T-cell (primary cell): ENCODE measurements around the gene GTPBP1. TPM values are rescaled to one million over a fixed set of nuclear protein-coding genes. Genes with fewer than 3 reads are reported as not detected.

Experiments used
- ATAC-seq, 4 experiments: fragments of 200-7000 bp in 3 of 4; fragments of 150-1000 bp in 1 of 4; cut with Tn5 transposase; replicated peaks in 1 of 4; 1 replicate in 3 of 4; 2 replicates in 1 of 4; pipeline ENCODE4 v1.10.0; 2021; ENCODE audit warnings: moderate library complexity in 3 of 4, mild to moderate bottlenecking in 2 of 4, moderate number of reproducible peaks in 1 of 4
- CTCF ChIA-PET, 2 donors: fragments of 300-600 bp; sonication (Branson Sonifier 250); formaldehyde crosslinking; loops; one replicate each; lab custom pipeline; 2022; ENCODE audit warnings: antibody characterized with exemption in 2 of 2; lab: Charles Lee
- POLR2A ChIA-PET, 2 donors: fragments of 300-600 bp; sonication (Branson Sonifier 250); formaldehyde crosslinking; loops; one replicate each; lab custom pipeline; 2022; ENCODE audit warnings: antibody characterized with exemption in 2 of 2; lab: Charles Lee
- DNase-seq, 35 experiments: peaks; one replicate each; pipeline versions ENCODE4 v3.0.0 to v3.0.0-alpha.2; 2013 to 2023
- H3K27ac ChIP-seq: one replicate; pipeline ENCODE4 v1.5.1; 2013; ENCODE audit warnings: low read length
- H3K27me3 ChIP-seq, 2 experiments: replicated peaks in 1 of 2; 1 replicate in 1 of 2; 2 replicates in 1 of 2; pipeline versions ENCODE4 v1.6.1 to v1.7.0; 2013; ENCODE audit warnings: low read length in 1 of 2, mixed read lengths in 1 of 2; ENCODE audit not compliant: control insufficient read depth in 2 of 2, insufficient read depth in 2 of 2; ENCODE audit errors: extremely low read depth in 1 of 2
- H3K36me3 ChIP-seq, 2 donors: 1 replicate in 1 of 2; 2 replicates in 1 of 2; pipeline versions ENCODE4 v1.6.1 to v1.7.0; 2013; ENCODE audit warnings: low read length in 1 of 2; ENCODE audit not compliant: control insufficient read depth in 2 of 2, insufficient read depth in 1 of 2; ENCODE audit errors: extremely low read depth in 1 of 2
- H3K4me1 ChIP-seq, 2 experiments: 1 replicate in 1 of 2; 2 replicates in 1 of 2; pipeline versions ENCODE4 v1.6.1 to v1.7.0; 2013; ENCODE audit warnings: low read length in 2 of 2, mixed read lengths in 1 of 2; ENCODE audit not compliant: insufficient read depth in 2 of 2, control insufficient read depth in 1 of 2; ENCODE audit errors: extremely low read depth in 1 of 2
- H3K4me3 ChIP-seq, 2 donors: 1 replicate in 1 of 2; 2 replicates in 1 of 2; pipeline versions ENCODE4 v1.5.1 to v1.7.0; 2013; ENCODE audit warnings: mild to moderate bottlenecking in 2 of 2, low read length in 1 of 2, moderate library complexity in 1 of 2; ENCODE audit not compliant: control insufficient read depth in 1 of 2; ENCODE audit errors: extremely low read depth in 1 of 2
- H3K9me3 ChIP-seq: 2 replicates; pipeline ENCODE4 v1.7.0; 2013
- H3K27ac Mint-ChIP-seq, 2 donors: one replicate each; pipeline ENCODE4 v1.8.0; 2020 to 2021; ENCODE audit warnings: mild to moderate bottlenecking in 2 of 2, mixed read lengths in 2 of 2
- H3K27me3 Mint-ChIP-seq, 2 donors: one replicate each; pipeline ENCODE4 v1.8.0; 2021 to 2022; ENCODE audit warnings: mixed read lengths in 2 of 2
- H3K36me3 Mint-ChIP-seq: one replicate; pipeline ENCODE4 v1.8.0; 2021; ENCODE audit warnings: mixed read lengths
- H3K4me1 Mint-ChIP-seq, 3 donors: one replicate each; pipeline ENCODE4 v1.8.0; 2020 to 2022; ENCODE audit warnings: mixed read lengths in 3 of 3, mild to moderate bottlenecking in 1 of 3
- H3K4me3 Mint-ChIP-seq, 3 donors: one replicate each; pipeline ENCODE4 v1.8.0; 2020 to 2022; ENCODE audit warnings: mild to moderate bottlenecking in 3 of 3, mixed read lengths in 3 of 3, moderate library complexity in 3 of 3
- H3K9me3 Mint-ChIP-seq, 3 donors: one replicate each; pipeline ENCODE4 v1.8.0; 2020 to 2022; ENCODE audit warnings: mixed read lengths in 3 of 3
- WGBS: methylation state at CpG from one replicate; pipeline ENCODE4 v1.1.5; 2013; ENCODE audit warnings: missing lambda C conversion rate; ENCODE audit not compliant: insufficient coverage; 5-methylcytosine and 5-hydroxymethylcytosine counted together
- total RNA-seq, 35 experiments: library from RNA in 6 of 35; stranded (reverse) in 6 of 35; fragments of 120-200 nt in 1 of 35; gene quantifications; one replicate each; pipeline versions ENCODE4 v1.2.1 to v1.2.4 and lab custom pipeline; 2013 to 2026

The GTPBP1 gene
- total RNA-seq, 5 donors from 2014 or later (not counting 1 experiment from before 2014, with no cell fraction given) = 79.1 to 229 (median 83.3) TPM

GRCh38 chr22:38707346-38707745 lies 1.6 kb downstream of the GTPBP1 start:
- Histone ChIP-seq H3K9me3 (no peaks in the 10 kb centered on the region), H3K27ac (no peak overlapping the region), H3K36me3 (peaks cover 0 to 28% of the 10 kb centered on the region in 2 donors), H3K4me3 (peak overlapping the region in 1 of 2 donors; percentile 92), H3K27me3 (no peaks in the 10 kb centered on the region), H3K4me1 (peaks cover 26 to 39% of the 10 kb centered on the region in 2 experiments)
- peak overlapping the region; percentile 89 to 90 (median 90) for H3K4me3 Mint-ChIP-seq
- ChIA-PET POLR2A (interaction anchor here in 1 of 2 donors (1.9 kb wide), 1 partner anchor 26 kb away, joined by 7 read pairs; the partner anchor contains the start of gene TOMM22), CTCF (interaction anchor here (1.2 to 3.6 kb wide), 4 partner anchors 15 to 26 kb away, joined by 3 to 17 read pairs (median 6); partner anchors contain the start of gene TOMM22 (in 2 of the 2))
- H3K9me3 Mint-ChIP-seq = no peaks in the 10 kb centered on the region
- ATAC-seq = no peak
- no peak for DNase-seq
- no CpG with 5 or more reads among the region's 2 CpGs for WGBS
- H3K36me3 Mint-ChIP-seq = peaks cover 32% of the 10 kb centered on the region
- no peaks in the 10 kb centered on the region for H3K27me3 Mint-ChIP-seq
- H3K4me1 Mint-ChIP-seq = peaks cover 59 to 65% (median 64%) of the 10 kb centered on the region in 3 donors
- peak overlapping the region; percentile 81 to 83 for H3K27ac Mint-ChIP-seq

GRCh38 chr22:38707984-38708383 lies 2.2 kb downstream of the GTPBP1 start:
- ChIA-PET CTCF (interaction anchor here in 1 of 2 donors (1.3 to 3.6 kb wide), 3 partner anchors 14 to 26 kb away, joined by 6 to 17 read pairs (median 7); partner anchors contain the start of gene TOMM22), POLR2A (interaction anchor here (0.6 to 1.9 kb wide), 2 partner anchors 26 to 51 kb away, joined by 3 to 7 read pairs; partner anchors contain the start of gene TOMM22 (in 1 of the 2))
- WGBS = 71% methylated on average over 1 of the region's 3 CpGs
- Mint-ChIP-seq H3K27ac (peak overlapping the region; percentile 1 to 12), H3K27me3 (no peaks in the 10 kb centered on the region), H3K9me3 (no peaks in the 10 kb centered on the region), H3K4me1 (peaks cover 66 to 71% (median 71%) of the 10 kb centered on the region in 3 donors), H3K4me3 (peak overlapping the region; percentile 89 to 90 (median 90)), H3K36me3 (peaks cover 38% of the 10 kb centered on the region)
- no peak overlapping the region for H3K4me3 ChIP-seq
- H3K27ac ChIP-seq = no peak overlapping the region
- H3K4me1 ChIP-seq = peaks cover 26 to 42% of the 10 kb centered on the region in 2 experiments
- DNase-seq (no peak), ATAC-seq (no peak)
- H3K9me3 ChIP-seq = no peaks in the 10 kb centered on the region
- peaks cover 2 to 34% of the 10 kb centered on the region in 2 donors for H3K36me3 ChIP-seq
- no peaks in the 10 kb centered on the region for H3K27me3 ChIP-seq

DNA sequence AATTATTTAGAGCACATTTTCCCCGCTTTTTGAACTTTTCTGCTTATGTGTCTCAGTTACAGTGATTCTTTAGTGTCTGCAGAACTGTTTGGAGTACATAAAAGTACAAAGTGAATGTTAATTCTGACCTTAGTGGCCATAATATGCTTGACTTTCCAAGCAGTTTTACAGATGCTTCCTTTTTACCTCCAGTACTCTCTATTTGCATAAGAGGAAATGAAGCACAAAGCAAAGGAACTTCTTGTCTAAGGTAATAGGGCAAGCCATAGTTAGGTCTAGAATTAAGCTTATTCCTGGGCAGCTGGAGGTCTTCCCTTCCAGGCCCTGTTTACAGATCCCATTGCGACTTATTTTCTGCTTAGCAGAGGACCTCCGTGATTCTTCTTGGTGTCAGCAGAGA lies 3.6 kb downstream of the GTPBP1 start:
- H3K4me1 Mint-ChIP-seq = peaks cover 77 to 84% (median 78%) of the 10 kb centered on the region in 3 donors
- no peaks in the 10 kb centered on the region for H3K9me3 Mint-ChIP-seq
- Histone ChIP-seq H3K9me3 (no peaks in the 10 kb centered on the region), H3K27ac (no peak overlapping the region), H3K36me3 (peaks cover 4 to 34% of the 10 kb centered on the region in 2 donors), H3K4me1 (peaks cover 26 to 51% of the 10 kb centered on the region in 2 experiments), H3K27me3 (no peaks in the 10 kb centered on the region), H3K4me3 (no peak overlapping the region)
- ChIA-PET POLR2A (interaction anchor here in 1 of 2 donors (0.8 kb wide), 1 partner anchor 15 kb away, joined by 3 read pairs; no protein-coding TSS in a partner anchor), CTCF (interaction anchor here in 1 of 2 donors (0.5 kb wide), 1 partner anchor 295 kb away, joined by 3 read pairs; no protein-coding TSS in a partner anchor)
- peak overlapping the region in 2 of 3 donors; percentile 47 to 90 for H3K4me3 Mint-ChIP-seq
- peaks cover 47% of the 10 kb centered on the region for H3K36me3 Mint-ChIP-seq
- no peaks in the 10 kb centered on the region for H3K27me3 Mint-ChIP-seq
- ATAC-seq (no peak), DNase-seq (no peak)
- 94% methylated on average over 2 of the region's 3 CpGs for WGBS
- H3K27ac Mint-ChIP-seq = peak overlapping the region; percentile 57 to 76

GRCh38 chr22:38710351-38710750 lies 4.6 kb downstream of the GTPBP1 start:
- H3K4me3 ChIP-seq = no peak overlapping the region
- Mint-ChIP-seq H3K9me3 (no peaks in the 10 kb centered on the region), H3K4me3 (no peak overlapping the region), H3K36me3 (peaks cover 50% of the 10 kb centered on the region), H3K27ac (peak overlapping the region in 1 of 2 donors; percentile 39), H3K4me1 (peaks cover 78 to 88% (median 79%) of the 10 kb centered on the region in 3 donors), H3K27me3 (no peaks in the 10 kb centered on the region)
- peaks cover 20 to 46% of the 10 kb centered on the region in 2 experiments for H3K4me1 ChIP-seq
- no peaks in the 10 kb centered on the region for H3K27me3 ChIP-seq
- ATAC-seq = no peak
- 100% methylated on average over 1 of the region's 3 CpGs for WGBS
- no peak overlapping the region for H3K27ac ChIP-seq
- no peak for DNase-seq
- H3K36me3 ChIP-seq = peaks cover 4 to 42% of the 10 kb centered on the region in 2 donors
- ChIA-PET POLR2A (interaction anchor here (0.5 to 0.6 kb wide), 2 partner anchors 46 to 133 kb away, joined by 3 read pairs; partner anchors contain the start of gene SUN2 (in 1 of the 2)), CTCF (interaction anchor here in 1 of 2 donors (0.7 kb wide), 1 partner anchor 14 kb away, joined by 3 read pairs; no protein-coding TSS in a partner anchor)
- H3K9me3 ChIP-seq = no peaks in the 10 kb centered on the region

DNA sequence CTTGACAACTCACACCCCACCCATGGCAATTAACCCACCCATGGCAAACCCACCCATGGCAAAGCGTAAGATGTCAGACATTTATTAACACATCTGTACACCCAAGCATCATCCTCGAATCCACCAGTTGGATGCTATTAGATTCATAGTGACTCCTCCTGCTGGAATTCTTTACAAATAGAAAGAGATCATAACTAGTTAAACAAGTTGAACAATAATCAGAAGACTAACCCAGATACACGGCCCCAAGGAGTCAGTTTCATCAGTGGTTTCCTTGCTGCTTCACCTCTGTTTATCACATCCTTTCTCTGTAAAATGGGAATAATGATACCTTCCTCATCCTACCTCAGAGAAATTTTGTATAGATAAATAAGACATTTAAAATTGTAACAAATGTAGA lies 5.1 kb downstream of the GTPBP1 start:
- H3K36me3 Mint-ChIP-seq = peaks cover 50% of the 10 kb centered on the region
- no peaks in the 10 kb centered on the region for H3K27me3 Mint-ChIP-seq
- peak overlapping the region in 1 of 2 donors; percentile 39 for H3K27ac Mint-ChIP-seq

GRCh38 chr22:38712486-38713207 lies 6.9 kb downstream of the GTPBP1 start:
- no peak for DNase-seq
- Mint-ChIP-seq H3K4me3 (peak overlapping the region in 1 of 3 donors; percentile 10), H3K27me3 (no peaks in the 10 kb centered on the region), H3K27ac (peak overlapping the region; percentile 22 to 76), H3K36me3 (peaks cover 60% of the 10 kb centered on the region), H3K9me3 (no peaks in the 10 kb centered on the region), H3K4me1 (peaks cover 68 to 85% (median 72%) of the 10 kb centered on the region in 3 donors)
- Histone ChIP-seq H3K36me3 (peaks cover 10 to 65% of the 10 kb centered on the region in 2 donors), H3K27ac (no peak overlapping the region), H3K9me3 (no peaks in the 10 kb centered on the region), H3K4me3 (no peak overlapping the region), H3K27me3 (no peaks in the 10 kb centered on the region), H3K4me1 (peaks cover 13 to 42% of the 10 kb centered on the region in 2 experiments)
- 97% methylated on average over 4 of the region's 11 CpGs for WGBS
- no peak for ATAC-seq
- ChIA-PET POLR2A (interaction anchor here in 1 of 2 donors (0.6 to 0.7 kb wide), 2 partner anchors 18 to 223 kb away, joined by 3 to 6 read pairs; no protein-coding TSS in a partner anchor), CTCF (no interaction called here)

More for the DNA sequence above, 5.1 kb downstream of the GTPBP1 start:
- H3K4me3 Mint-ChIP-seq = no peak overlapping the region
- no CpG with 5 or more reads among the region's 3 CpGs for WGBS
- no peak overlapping the region for H3K4me3 ChIP-seq
- no peaks in the 10 kb centered on the region for H3K9me3 ChIP-seq
- POLR2A ChIA-PET = interaction anchor here (0.5 to 0.6 kb wide), 2 partner anchors 45 to 134 kb away, joined by 3 read pairs; partner anchors contain the start of gene SUN2 (in 1 of the 2)
- no peaks in the 10 kb centered on the region for H3K27me3 ChIP-seq
- H3K4me1 Mint-ChIP-seq = peaks cover 79 to 90% (median 80%) of the 10 kb centered on the region in 3 donors
- peaks cover 20 to 48% of the 10 kb centered on the region in 2 experiments for H3K4me1 ChIP-seq
- H3K36me3 ChIP-seq = peaks cover 5 to 47% of the 10 kb centered on the region in 2 donors
- H3K9me3 Mint-ChIP-seq = no peaks in the 10 kb centered on the region
- CTCF ChIA-PET = no interaction called here
- no peak overlapping the region for H3K27ac ChIP-seq
- DNase-seq = no peak
- no peak for ATAC-seq
